PC-9 (cell line): ENCODE results near the gene XKR8. TPM values are rescaled to one million over a fixed set of nuclear protein-coding genes. Genes with fewer than 3 reads are reported as not detected.

Experiments
- BruUV-seq: library from RNA; stranded (reverse); fragments of 400-500 nt; replicated peaks from 2 replicates; lab custom pipeline; 2021; lab: Mats Ljungman, UMichigan
- CTCF ChIA-PET: fragments of 300-600 bp; sonication (Branson Sonifier 250); formaldehyde crosslinking; loops from one replicate; lab custom pipeline; 2022; ENCODE audit warnings: antibody characterized with exemption; lab: Charles Lee
- POLR2A ChIA-PET: fragments of 300-600 bp; sonication (Branson Sonifier 250); formaldehyde crosslinking; loops from one replicate; lab custom pipeline; 2022; ENCODE audit warnings: antibody characterized with exemption; ENCODE audit not compliant: unreplicated experiment; lab: Charles Lee
- DNase-seq, 2 experiments: peaks; one replicate each; pipeline versions ENCODE4 v3.0.0 to v3.0.0-alpha.2; 2015 to 2022; ENCODE audit warnings: mixed read lengths in 1 of 2
- H2AFZ ChIP-seq: fragments of 200-600 bp; sonication (generic); 2 replicates; pipeline ENCODE4 v1.8.1; 2017; ENCODE audit warnings: antibody characterized with exemption
- H3F3A ChIP-seq: fragments of 200-600 bp; sonication (generic); 2 replicates; pipeline ENCODE4 v1.8.1; 2017; ENCODE audit warnings: antibody characterized with exemption, mild to moderate bottlenecking, low read depth; ENCODE audit not compliant: insufficient read depth
- H3K27ac ChIP-seq: fragments of 200-600 bp; sonication (generic); 2 replicates; pipeline ENCODE4 v1.6.1; 2016; ENCODE audit warnings: mixed run types
- H3K27me3 ChIP-seq: fragments of 200-600 bp; sonication (generic); 2 replicates; pipeline ENCODE4 v1.6.1; 2016; ENCODE audit warnings: low read depth, mixed run types; ENCODE audit not compliant: insufficient read depth
- H3K36me3 ChIP-seq: fragments of 200-600 bp; sonication (generic); 2 replicates; pipeline ENCODE4 v1.6.1; 2016; ENCODE audit warnings: low read depth, mixed run types
- H3K4me1 ChIP-seq: fragments of 200-600 bp; sonication (generic); replicated peaks from 2 replicates; pipeline ENCODE4 v1.6.1; 2016; ENCODE audit warnings: mixed run types; ENCODE audit not compliant: insufficient read depth
- H3K4me2 ChIP-seq: fragments of 200-600 bp; sonication (generic); 2 replicates; pipeline ENCODE4 v1.6.1; 2017; ENCODE audit warnings: mixed run types
- H3K4me3 ChIP-seq: fragments of 200-600 bp; sonication (generic); 2 replicates; pipeline ENCODE4 v1.6.1; 2016; ENCODE audit warnings: mixed run types
- H3K79me2 ChIP-seq: fragments of 200-600 bp; sonication (generic); 2 replicates; pipeline ENCODE4 v1.6.1; 2017; ENCODE audit warnings: low read depth, mixed run types
- H3K9me2 ChIP-seq: fragments of 200-600 bp; sonication (generic); 2 replicates; pipeline ENCODE4 v1.8.1; 2017; ENCODE audit warnings: mild to moderate bottlenecking; ENCODE audit not compliant: insufficient read depth
- H3K9me3 ChIP-seq: fragments of 200-600 bp; sonication (generic); 2 replicates; pipeline ENCODE4 v1.8.1; 2016; ENCODE audit warnings: low read depth; ENCODE audit not compliant: insufficient read depth
- H4K20me1 ChIP-seq: fragments of 200-600 bp; sonication (generic); 2 replicates; pipeline ENCODE4 v1.8.1; 2017; ENCODE audit not compliant: insufficient read depth
- CTCF ChIP-seq: fragments of 200-600 bp; sonication (generic); conservative IDR thresholded peaks from 2 replicates; pipeline ENCODE4 v1.6.1; 2017; ENCODE audit warnings: mixed run types, antibody characterized with exemption, mild to moderate bottlenecking, moderate library complexity
- EZH2 ChIP-seq: fragments of 200-600 bp; sonication (generic); IDR thresholded peaks from 2 replicates; pipeline ENCODE4 v1.8.0; 2017; ENCODE audit warnings: antibody characterized with exemption, low read depth
- intact Hi-C: fragments of 100-400 bp; cut with micrococcal nuclease; formaldehyde crosslinking; loops from one replicate; pipeline ENCODE4 v1.10.0; 2022; ENCODE audit not compliant: unreplicated experiment
- total RNA-seq: library from RNA; stranded (reverse); gene quantifications from 2 replicates; pipeline ENCODE4 v1.2.3, GENCODE V29; 2021

XKR8 gene
- total RNA-seq, 1 experiment from 2014 or later, result 5.7 TPM

- no peak overlapping the region for H3K4me2 ChIP-seq
- H3K9me2 ChIP-seq, result no peaks in the 10 kb centered on the region
- DNase-seq, result no peak
- H3K79me2 ChIP-seq, result no peaks in the 10 kb centered on the region
- H3K36me3 ChIP-seq, result no peaks in the 10 kb centered on the region
- H3K27me3 ChIP-seq, result no peaks in the 10 kb centered on the region
- H3K9me3 ChIP-seq, result no peaks in the 10 kb centered on the region
- no peak overlapping the region for H3K4me3 ChIP-seq
- H2AFZ ChIP-seq, result no peak overlapping the region
- intact Hi-C loops, result no loop called here
- CTCF ChIA-PET, result interaction anchor here (0.6 kb wide), 1 partner anchor 25 kb away, joined by 3 read pairs; no protein-coding TSS in a partner anchor
- no TSS peak for BruUV-seq
- peaks cover 11% of the 10 kb centered on the region; the same call in 1 of the 2 replicates for H3F3A ChIP-seq
- no peaks in the 10 kb centered on the region for H4K20me1 ChIP-seq
- no peak overlapping the region for H3K27ac ChIP-seq
- TF ChIP-seq CTCF, result no peak
- no peak for TF ChIP-seq EZH2
- H3K4me1 ChIP-seq, result peaks cover 14% of the 10 kb centered on the region
- POLR2A ChIA-PET, result no interaction called here
Measured at GRCh38 chr1:27941671-27942540, 17.9 kb upstream of the XKR8 start.

DNA sequence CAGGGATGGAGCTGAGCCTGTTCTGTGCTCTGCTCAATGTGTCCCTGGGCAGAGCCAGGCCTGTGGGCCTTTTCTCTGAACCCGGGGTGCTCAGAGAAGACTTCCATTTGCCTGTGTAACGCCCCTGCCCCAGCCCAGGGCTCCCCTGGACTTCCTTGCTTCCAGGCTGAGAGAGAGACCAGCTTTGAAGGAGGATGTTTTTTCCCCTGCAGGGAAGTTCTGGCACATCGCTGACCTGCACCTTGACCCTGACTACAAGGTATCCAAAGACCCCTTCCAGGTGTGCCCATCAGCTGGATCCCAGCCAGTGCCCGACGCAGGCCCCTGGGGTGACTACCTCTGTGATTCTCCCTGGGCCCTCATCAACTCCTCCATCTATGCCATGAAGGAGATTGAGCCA, 14.8 kb upstream of the XKR8 start:
- ChIA-PET POLR2A (interaction anchor here (0.7 kb wide), 1 partner anchor 1346 kb away, joined by 3 read pairs; no protein-coding TSS in a partner anchor), CTCF (no interaction called here)
- Histone ChIP-seq H3K9me2 (no peaks in the 10 kb centered on the region), H3K4me1 (peaks cover 14% of the 10 kb centered on the region), H3K4me3 (no peak overlapping the region), H3K9me3 (no peaks in the 10 kb centered on the region), H3K27ac (no peak overlapping the region), H4K20me1 (no peaks in the 10 kb centered on the region), H3K27me3 (no peaks in the 10 kb centered on the region), H3K79me2 (no peaks in the 10 kb centered on the region), H3F3A (peaks cover 11% of the 10 kb centered on the region; the same call in 1 of the 2 replicates), H2AFZ (no peak overlapping the region), H3K36me3 (no peaks in the 10 kb centered on the region), H3K4me2 (no peak overlapping the region)
- intact Hi-C loops, result no loop called here
- BruUV-seq, result no TSS peak
- no peak for DNase-seq
- TF ChIP-seq EZH2 (no peak), CTCF (no peak)

DNA sequence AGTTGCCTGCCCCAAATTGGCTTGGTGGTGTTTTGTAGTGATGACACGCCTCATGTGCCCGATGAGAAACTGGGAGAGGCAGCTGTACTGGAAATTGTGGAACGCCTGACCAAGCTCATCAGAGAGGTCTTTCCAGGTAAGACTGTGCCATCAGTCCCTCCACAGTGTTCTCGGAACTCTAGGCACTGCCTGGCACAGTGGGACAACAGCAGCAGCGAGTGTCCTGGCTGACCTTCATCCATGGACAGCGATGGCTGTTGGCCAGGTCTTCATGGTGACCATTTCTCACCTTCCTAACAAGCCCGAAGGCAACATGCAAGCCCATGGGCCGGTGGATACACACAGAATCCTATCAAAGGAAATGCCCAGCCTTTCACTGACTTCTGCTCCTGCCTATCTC, 10.7 kb upstream of the XKR8 start:
- BruUV-seq, result no TSS peak
- H3K79me2 ChIP-seq, result no peaks in the 10 kb centered on the region
- no peaks in the 10 kb centered on the region for H3K9me2 ChIP-seq
- CTCF ChIA-PET, result no interaction called here
- H3K9me3 ChIP-seq, result no peaks in the 10 kb centered on the region
- H3K36me3 ChIP-seq, result no peaks in the 10 kb centered on the region
- H3F3A ChIP-seq, result peaks cover 4% of the 10 kb centered on the region; the same call in 1 of the 2 replicates
- H3K4me2 ChIP-seq, result no peak overlapping the region
- TF ChIP-seq CTCF (no peak), EZH2 (no peak)
- intact Hi-C loops, result no loop called here
- no peak for DNase-seq
- POLR2A ChIA-PET, result no interaction called here
- H3K4me3 ChIP-seq, result no peak overlapping the region
- H3K27ac ChIP-seq, result no peak overlapping the region
- no peaks in the 10 kb centered on the region for H4K20me1 ChIP-seq
- H2AFZ ChIP-seq, result no peak overlapping the region
- peaks cover 2% of the 10 kb centered on the region; the same call in 1 of the 2 replicates for H3K4me1 ChIP-seq
- no peaks in the 10 kb centered on the region for H3K27me3 ChIP-seq
